Astrocyte of the cerebellum (primary cell): ENCODE results near the gene HNF4A.

Source experiments
- DNase-seq: peaks from one replicate; pipeline ENCODE4 v3.0.0-alpha.2; 2011; ENCODE audit warnings: low read depth
- H3K4me3 ChIP-seq: 2 replicates; pipeline ENCODE4 v1.5.1; 2011; ENCODE audit warnings: mild to moderate bottlenecking, low read depth, low read length, moderate library complexity
- in situ Hi-C: cut with HindIII; loops from 2 replicates; pipeline ENCODE4 v1.10.0; 2017; ENCODE audit warnings: low sequenced_read_pairs
- TF ChIP-seq, protein P1 (sequence below): IDR thresholded peaks from 2 replicates; pipeline ENCODE4 v1.5.1; 2012; ENCODE audit warnings: low read length, low read depth, moderate library complexity, mild to moderate bottlenecking; ENCODE audit errors: missing control alignments

HNF4A gene

DNA sequence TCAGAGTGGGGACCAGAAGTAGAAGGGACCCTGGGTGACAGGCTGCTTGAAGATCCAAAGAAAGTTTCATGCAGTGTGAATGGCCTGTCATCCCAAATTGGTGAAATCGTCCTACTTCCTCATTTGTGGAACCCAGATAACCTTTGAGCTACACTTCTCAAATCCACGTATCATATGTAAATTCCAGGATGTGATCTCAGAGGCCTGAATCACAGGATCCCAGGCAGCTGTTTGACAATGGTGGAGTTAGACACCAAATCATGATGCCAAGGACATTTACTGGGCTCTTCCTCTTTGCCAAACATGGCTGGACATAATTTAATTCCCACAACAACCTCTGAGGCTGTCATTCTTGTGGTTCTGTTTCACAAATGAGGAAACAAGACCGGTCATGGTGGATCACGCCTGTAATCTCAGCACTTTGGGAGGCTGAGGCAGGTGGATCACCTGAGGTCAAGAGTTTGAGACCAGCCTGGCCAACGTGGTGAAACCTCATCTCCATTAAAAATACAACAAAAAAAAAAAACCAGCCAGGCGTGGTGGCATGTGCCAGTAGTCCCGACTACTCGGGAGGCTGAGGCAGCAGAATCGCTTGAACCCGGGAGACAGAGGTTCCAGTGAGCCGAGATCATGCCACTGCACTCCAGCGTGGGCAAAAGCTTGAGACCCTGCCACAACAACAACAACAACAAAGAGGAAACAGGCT is 80.3 kb downstream of the HNF4A start:
- TF ChIP-seq, protein P1, sequence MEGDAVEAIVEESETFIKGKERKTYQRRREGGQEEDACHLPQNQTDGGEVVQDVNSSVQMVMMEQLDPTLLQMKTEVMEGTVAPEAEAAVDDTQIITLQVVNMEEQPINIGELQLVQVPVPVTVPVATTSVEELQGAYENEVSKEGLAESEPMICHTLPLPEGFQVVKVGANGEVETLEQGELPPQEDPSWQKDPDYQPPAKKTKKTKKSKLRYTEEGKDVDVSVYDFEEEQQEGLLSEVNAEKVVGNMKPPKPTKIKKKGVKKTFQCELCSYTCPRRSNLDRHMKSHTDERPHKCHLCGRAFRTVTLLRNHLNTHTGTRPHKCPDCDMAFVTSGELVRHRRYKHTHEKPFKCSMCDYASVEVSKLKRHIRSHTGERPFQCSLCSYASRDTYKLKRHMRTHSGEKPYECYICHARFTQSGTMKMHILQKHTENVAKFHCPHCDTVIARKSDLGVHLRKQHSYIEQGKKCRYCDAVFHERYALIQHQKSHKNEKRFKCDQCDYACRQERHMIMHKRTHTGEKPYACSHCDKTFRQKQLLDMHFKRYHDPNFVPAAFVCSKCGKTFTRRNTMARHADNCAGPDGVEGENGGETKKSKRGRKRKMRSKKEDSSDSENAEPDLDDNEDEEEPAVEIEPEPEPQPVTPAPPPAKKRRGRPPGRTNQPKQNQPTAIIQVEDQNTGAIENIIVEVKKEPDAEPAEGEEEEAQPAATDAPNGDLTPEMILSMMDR, result no peak
- no peak for DNase-seq
- in situ Hi-C loops, result no loop called here
- no peak overlapping the region for H3K4me3 ChIP-seq

DNA sequence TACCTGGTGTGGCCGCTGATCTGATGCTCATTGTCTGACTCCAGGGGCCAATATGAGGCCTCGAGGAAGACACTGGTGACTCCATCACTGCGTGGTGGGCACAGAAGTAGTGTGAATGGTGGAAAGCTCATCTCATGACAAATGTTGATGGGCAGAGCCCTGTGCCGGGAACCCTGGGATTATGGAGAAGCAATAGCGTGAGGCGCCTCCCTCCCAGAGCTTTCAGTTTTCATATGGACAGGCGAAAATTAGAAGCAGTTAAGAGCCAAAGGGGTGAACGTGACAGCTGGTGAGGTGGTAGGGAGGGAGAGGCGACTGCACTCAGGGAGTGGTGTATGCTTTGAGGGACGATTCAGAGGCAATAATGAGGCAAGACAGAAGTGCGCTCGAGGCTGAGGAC is 80.9 kb downstream of the HNF4A start:
- no peak overlapping the region for H3K4me3 ChIP-seq
- TF ChIP-seq, protein P1, result no peak
- no peak for DNase-seq
- in situ Hi-C loops, result no loop called here

DNA sequence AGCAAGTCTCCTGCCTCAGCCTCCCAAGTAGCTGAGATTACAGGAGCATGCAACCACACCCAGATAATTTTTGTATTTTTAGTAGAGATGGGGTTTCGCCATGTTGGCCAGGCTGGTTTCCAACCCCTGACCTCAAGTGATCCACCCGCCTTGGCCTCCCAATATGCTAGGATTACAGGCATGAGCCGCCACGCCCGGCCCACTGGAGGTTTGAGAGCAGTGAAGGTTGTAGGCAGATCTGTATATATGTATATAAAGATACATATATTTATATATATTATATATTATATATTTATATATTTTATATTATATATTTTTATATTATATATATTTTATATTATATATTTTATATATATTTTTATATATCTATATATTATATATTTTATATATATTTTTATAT is 82.0 kb downstream of the HNF4A start:
- in situ Hi-C loops, result no loop called here
- no peak overlapping the region for H3K4me3 ChIP-seq
- TF ChIP-seq, protein P1, result no peak
- no peak for DNase-seq

DNA sequence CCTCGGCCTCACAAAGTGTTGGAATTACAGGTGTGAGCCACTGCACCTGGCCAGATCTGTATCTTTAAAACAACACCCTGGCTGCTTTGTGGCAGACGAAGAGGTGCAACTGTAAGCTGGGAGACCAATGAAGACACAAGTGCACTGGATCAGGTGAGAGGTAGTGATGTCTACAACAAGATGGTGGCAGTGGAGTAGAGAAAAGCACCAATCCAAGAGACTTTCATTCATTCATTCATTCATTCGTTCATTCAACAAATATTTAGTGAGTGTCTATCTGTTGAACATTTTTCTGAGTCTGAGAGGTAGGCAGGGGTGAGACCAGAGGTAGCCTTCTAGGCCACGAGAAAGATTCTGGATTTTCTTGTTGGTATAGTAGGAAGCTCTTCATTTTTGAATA is 83.3 kb downstream of the HNF4A start:
- TF ChIP-seq, protein P1, result no peak
- in situ Hi-C loops, result no loop called here
- no peak overlapping the region for H3K4me3 ChIP-seq
- no peak for DNase-seq

DNA sequence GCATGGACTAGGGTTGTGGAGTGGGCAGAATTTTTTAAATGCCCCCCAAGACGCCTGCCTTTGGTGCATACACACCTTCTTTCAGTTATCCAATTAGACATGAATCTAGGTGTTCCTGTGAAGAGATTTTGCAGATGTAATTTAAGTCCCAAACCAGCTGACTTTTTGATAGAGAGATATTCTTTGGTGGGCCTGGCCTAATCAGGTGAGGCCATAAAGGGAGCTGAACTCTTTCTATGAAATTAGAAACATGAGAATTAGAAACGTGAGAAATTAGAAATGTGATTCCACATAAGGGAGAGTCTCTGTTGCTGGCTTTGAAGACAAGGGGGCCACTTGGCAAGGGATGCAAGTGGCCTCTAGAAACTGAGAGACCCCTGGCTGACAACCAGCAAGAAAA is 83.8 kb downstream of the HNF4A start:
- H3K4me3 ChIP-seq, result no peak overlapping the region
- in situ Hi-C loops, result no loop called here
- TF ChIP-seq, protein P1, result no peak

DNA sequence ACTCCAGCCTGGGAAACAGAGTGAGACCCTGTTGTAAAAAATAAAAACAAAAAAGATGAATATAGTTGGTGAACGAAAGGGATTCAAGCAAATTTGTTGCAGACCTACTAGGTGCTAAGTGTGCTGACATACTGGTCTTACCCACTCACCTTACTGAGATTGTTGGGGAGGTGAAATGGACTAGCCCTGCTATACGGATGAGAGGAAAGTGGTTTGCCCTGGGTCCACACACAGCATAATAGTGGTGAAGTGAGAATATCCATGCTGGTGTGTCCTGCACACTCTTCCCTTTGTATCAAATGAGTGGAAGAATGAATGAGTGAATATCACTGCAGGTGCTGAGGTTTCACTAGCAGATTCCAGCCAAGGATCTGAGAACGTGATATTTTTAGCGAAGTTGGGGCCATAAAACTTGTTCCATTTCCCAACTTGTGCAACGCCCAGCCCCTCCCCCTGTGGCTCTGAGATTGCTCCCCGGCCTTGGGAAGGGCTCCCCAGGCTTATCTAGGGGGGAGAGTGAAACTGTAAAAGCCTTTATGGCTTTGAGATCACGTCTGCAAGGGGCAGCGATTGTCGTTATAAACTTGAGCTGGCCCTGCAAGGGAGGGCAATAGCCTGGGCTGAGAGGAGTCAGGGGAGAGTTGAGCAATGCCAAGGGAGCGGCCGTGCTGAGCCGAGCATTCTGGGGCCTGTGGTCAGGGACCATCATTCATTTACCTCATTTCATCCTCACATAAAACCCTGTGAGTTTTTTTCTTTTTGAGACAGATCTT is 87.0 kb downstream of the HNF4A start:
- in situ Hi-C loops, result no loop called here
- TF ChIP-seq, protein P1, result no peak
- no peak for DNase-seq
- no peak overlapping the region for H3K4me3 ChIP-seq

More for the DNA sequence above, 83.8 kb downstream of the HNF4A start:
- no peak for DNase-seq
